ENCODE results near the gene SALL4. TPM values are rescaled to one million over a fixed set of nuclear protein-coding genes. Genes with fewer than 3 reads are reported as not detected.

Gene SALL4
- total RNA-seq: 90.7 and 91.1 TPM in 2 replicates
- long read RNA-seq, full-length matches to known transcripts: 33 of 52 reads
- long read RNA-seq, partial matches to known transcripts: 14 of 52 reads
- long read RNA-seq, other reads (novel, unspliced or antisense): 5 of 52 reads

- peaks cover 3% of the 10 kb centered on the region for H3K27me3 Mint-ChIP-seq (ENCODE audit: low read depth)
- peak within 1 kb of the TSS; percentile 80 for H3K27ac Mint-ChIP-seq (ENCODE audit: unreplicated experiment)
- TF ChIP-seq, protein P1, sequence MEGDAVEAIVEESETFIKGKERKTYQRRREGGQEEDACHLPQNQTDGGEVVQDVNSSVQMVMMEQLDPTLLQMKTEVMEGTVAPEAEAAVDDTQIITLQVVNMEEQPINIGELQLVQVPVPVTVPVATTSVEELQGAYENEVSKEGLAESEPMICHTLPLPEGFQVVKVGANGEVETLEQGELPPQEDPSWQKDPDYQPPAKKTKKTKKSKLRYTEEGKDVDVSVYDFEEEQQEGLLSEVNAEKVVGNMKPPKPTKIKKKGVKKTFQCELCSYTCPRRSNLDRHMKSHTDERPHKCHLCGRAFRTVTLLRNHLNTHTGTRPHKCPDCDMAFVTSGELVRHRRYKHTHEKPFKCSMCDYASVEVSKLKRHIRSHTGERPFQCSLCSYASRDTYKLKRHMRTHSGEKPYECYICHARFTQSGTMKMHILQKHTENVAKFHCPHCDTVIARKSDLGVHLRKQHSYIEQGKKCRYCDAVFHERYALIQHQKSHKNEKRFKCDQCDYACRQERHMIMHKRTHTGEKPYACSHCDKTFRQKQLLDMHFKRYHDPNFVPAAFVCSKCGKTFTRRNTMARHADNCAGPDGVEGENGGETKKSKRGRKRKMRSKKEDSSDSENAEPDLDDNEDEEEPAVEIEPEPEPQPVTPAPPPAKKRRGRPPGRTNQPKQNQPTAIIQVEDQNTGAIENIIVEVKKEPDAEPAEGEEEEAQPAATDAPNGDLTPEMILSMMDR (conservative IDR thresholded peaks at IDR 0.05): no peak
- peaks cover 2% of the 10 kb centered on the region for H3K36me3 Mint-ChIP-seq (ENCODE audit: low read depth)
- no peaks in the 10 kb centered on the region for H3K9me3 Mint-ChIP-seq
- peak; percentile 63 for DNase-seq (ENCODE audit: low read depth, low spot score)
- peaks cover 49% of the 10 kb centered on the region for H3K4me1 Mint-ChIP-seq
- peak within 1 kb of the TSS; percentile 99 for H3K4me3 Mint-ChIP-seq
Observed at GRCh38 chr20:51802170-51802751, at the start of gene SALL4. TSS of gene SALL4 (minus strand) at chr20:51802521. CDS start at chr20:51802408, 113 bp downstream.

GRCh38 chr20:51848346-51848745 lies 46.0 kb upstream of the SALL4 start:
- no peaks in the 10 kb centered on the region for H3K27me3 Mint-ChIP-seq (ENCODE audit: low read depth)
- H3K36me3 Mint-ChIP-seq (ENCODE audit: low read depth): no peaks in the 10 kb centered on the region
- H3K4me3 Mint-ChIP-seq: no peak overlapping the region
- H3K27ac Mint-ChIP-seq (ENCODE audit: unreplicated experiment): peak overlapping the region; percentile 4
- TF ChIP-seq, protein P1 (conservative IDR thresholded peaks at IDR 0.05): no peak
- no peak for DNase-seq (ENCODE audit: low read depth, low spot score)
- no peaks in the 10 kb centered on the region for H3K9me3 Mint-ChIP-seq
- H3K4me1 Mint-ChIP-seq: peaks cover 20% of the 10 kb centered on the region

GRCh38 chr20:51840865-51841264 lies 38.5 kb upstream of the SALL4 start:
- Mint-ChIP-seq H3K27me3 (ENCODE audit: low read depth) (no peaks in the 10 kb centered on the region), H3K4me1 (peaks cover 14% of the 10 kb centered on the region), H3K4me3 (no peak overlapping the region), H3K27ac (ENCODE audit: unreplicated experiment) (no peak overlapping the region), H3K9me3 (no peaks in the 10 kb centered on the region), H3K36me3 (ENCODE audit: low read depth) (no peaks in the 10 kb centered on the region)
- DNase-seq (ENCODE audit: low read depth, low spot score): no peak
- TF ChIP-seq, protein P1 (conservative IDR thresholded peaks at IDR 0.05): no peak

DNA sequence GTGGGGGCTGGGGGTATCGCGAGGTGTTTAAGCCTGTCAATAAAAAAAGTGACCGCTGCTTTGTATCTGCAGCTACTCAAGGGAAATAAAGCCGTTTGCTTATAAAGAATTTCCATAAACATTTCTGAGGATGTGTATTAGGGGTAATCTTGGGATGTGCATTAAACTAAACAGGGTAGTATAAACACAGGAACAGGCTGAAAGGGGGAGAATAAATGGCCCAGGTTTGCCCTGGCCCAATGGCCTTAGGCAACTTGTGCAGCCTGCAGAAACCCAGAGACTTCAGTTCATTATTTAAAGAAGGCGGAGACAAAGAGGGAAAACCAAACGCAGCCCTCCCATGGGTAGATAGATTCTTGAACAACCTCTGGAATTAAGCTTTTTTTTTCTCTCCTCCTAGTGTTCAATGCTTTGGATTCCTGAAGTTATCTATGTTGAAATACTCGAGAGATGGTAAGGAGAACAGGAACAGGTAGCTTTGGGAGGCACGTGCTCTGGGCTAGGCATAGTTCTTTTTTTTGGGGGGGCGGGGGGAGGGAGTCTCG lies 35.6 kb upstream of the SALL4 start:
- no peaks in the 10 kb centered on the region for H3K27me3 Mint-ChIP-seq (ENCODE audit: low read depth)
- H3K36me3 Mint-ChIP-seq (ENCODE audit: low read depth): no peaks in the 10 kb centered on the region
- H3K4me3 Mint-ChIP-seq: no peak overlapping the region
- no peak for DNase-seq (ENCODE audit: low read depth, low spot score)
- TF ChIP-seq, protein P1 (conservative IDR thresholded peaks at IDR 0.05): no peak
- H3K4me1 Mint-ChIP-seq: peaks cover 14% of the 10 kb centered on the region
- peak overlapping the region; percentile 46 for H3K27ac Mint-ChIP-seq (ENCODE audit: unreplicated experiment)
- no peaks in the 10 kb centered on the region for H3K9me3 Mint-ChIP-seq

GRCh38 chr20:51837436-51837835 lies 35.1 kb upstream of the SALL4 start:
- H3K4me1 Mint-ChIP-seq: peaks cover 14% of the 10 kb centered on the region
- TF ChIP-seq, protein P1 (conservative IDR thresholded peaks at IDR 0.05): no peak
- H3K27me3 Mint-ChIP-seq (ENCODE audit: low read depth): no peaks in the 10 kb centered on the region
- no peak overlapping the region for H3K4me3 Mint-ChIP-seq
- H3K9me3 Mint-ChIP-seq: no peaks in the 10 kb centered on the region
- DNase-seq (ENCODE audit: low read depth, low spot score): no peak
- H3K36me3 Mint-ChIP-seq (ENCODE audit: low read depth): no peaks in the 10 kb centered on the region
- H3K27ac Mint-ChIP-seq (ENCODE audit: unreplicated experiment): peak overlapping the region; percentile 46

Measured in neural crest cell (in vitro differentiated cells).